A673 (cell line): ENCODE measurements around the gene CACNA2D2.

Experiments
- CTCF ChIP-seq: fragments of 300-800, 200-600 bp; sonication (generic); conservative IDR thresholded peaks from 2 replicates; pipeline ENCODE4 v1.5.1; 2017; ENCODE audit warnings: low read depth, mild to moderate bottlenecking, antibody characterized with exemption, low read length, moderate library complexity, mixed read lengths
- EZH2 ChIP-seq: fragments of 200-600 bp; sonication (generic); IDR thresholded peaks from 2 replicates; pipeline ENCODE4 v1.6.1; 2017; ENCODE audit warnings: borderline replicate concordance, low read depth, mild to moderate bottlenecking, mixed read lengths, antibody characterized with exemption, low read length; ENCODE audit not compliant: poor library complexity, severe bottlenecking

- TF ChIP-seq CTCF (no peak), EZH2 (no peak)
These were observed 8.7 kb upstream of the CACNA2D2 start for GRCh38 chr3:50512131-50512530.
